ENCODE results near the gene NACC2. TPM values are rescaled to one million over a fixed set of nuclear protein-coding genes. Genes with fewer than 3 reads are reported as not detected.
A peak's percentile ranks its signal among the peaks of the same experiment; 100 is the strongest.

The NACC2 gene
- total RNA-seq, 1 donor from 2014 or later, result 3.7 TPM

DNA sequence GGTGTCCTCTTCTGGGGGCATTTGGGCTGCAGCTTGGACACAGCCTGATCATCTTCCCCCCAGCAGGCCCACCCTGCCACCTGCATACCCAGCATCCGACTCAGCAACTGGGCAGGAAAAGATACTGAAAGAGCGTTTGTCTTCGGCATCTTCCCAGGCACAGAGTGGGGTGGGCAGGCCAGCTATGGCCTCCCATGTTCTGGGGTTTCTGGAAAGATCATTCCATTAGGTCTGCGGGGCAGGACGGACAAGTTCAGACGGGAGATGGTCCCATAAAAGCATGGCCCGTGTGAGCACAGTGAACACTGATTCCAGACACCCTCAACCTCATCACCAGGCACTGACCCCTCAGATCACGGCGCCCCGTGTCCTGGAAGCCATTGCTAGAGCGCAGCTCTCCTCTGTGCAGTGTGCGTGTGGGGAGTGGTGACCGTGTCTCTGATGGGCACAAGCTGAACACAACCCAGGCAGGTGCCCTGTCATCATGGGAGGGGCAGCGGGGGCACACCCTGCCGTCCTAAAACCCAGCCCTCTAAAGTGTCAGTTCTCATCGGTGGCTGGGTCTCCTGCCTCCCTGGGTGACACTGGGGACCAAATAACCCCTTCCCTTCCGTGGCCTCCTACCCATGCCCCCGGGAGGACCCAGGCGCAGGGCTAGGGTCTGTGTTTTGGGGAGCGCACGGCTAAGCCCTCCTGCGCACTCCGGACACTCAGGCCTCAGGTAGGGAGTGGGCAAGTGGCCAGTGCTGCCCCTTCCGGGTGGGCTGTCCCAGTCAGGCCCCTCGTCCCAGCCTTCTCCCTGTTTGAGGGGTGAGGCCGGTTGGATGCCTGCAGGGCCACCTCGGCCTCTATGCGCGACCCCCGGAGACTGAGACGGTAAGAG lies 36.8 kb upstream of the NACC2 start:
- FAIRE-seq (no peak), DNase-seq (ENCODE audit: low spot score in 2 of 2) (no peak)

DNA sequence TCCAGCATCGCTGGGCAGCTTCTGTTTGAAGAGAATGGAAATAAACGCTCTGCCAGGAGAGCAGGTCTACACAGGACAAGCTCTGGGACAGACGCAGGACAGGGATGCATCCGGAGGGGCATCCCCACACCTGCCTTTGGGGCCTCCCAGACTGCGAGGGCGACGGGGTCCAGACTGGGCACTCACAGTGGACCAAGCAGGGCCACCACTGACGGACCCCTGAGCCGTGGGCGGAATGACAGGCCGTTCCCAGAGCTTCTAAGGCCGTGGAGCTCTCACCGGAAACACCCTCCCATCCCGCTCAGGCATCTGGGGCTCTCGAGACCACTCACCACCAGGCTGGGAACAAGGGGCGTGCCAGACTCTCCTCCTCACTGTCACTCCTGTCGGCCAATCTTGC lies 34.1 kb upstream of the NACC2 start:
- FAIRE-seq, result no peak
- no peak for DNase-seq (ENCODE audit: low spot score in 2 of 2)

DNA sequence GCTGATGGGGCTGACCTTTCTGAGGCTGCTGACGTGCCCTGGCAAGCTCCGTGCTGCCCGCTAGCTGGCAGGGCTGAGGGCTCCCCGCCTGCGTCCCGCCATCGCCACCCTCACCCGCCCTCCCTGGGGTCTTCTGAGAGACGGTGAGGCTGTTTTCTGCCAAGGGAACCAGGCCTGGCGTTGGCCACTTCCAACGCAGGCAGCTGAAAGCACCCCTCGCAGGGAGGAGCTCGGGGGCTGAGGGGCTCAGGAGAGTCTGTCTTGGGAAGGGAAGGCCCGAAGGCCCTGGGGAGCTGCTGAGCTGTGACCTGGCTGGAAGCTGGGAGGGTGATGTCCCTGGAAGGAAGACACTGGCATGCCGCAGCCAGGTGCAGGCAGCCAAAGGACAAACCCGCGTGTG lies 33.3 kb upstream of the NACC2 start:
- DNase-seq (ENCODE audit: low spot score in 2 of 2) (no peak), FAIRE-seq (no peak)

DNA sequence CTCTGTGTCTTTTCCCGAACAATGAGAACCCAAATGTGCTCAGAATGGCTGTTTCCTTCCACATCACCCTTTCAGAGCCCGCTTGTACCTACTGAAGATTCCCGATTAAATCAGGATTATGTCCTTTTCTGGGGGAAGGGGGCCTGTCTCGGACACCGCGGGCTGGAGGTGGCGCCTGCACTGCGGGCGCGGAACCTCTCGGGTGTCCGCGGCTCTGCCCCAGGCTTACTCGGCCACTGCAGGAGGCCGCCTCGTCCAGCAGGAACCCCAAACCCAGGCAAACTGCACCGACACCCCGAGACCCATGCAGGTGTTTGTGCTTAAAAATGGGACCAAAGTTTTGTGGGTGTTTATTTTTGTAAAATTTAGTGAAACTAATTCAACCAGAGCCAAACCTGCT lies 32.2 kb upstream of the NACC2 start:
- DNase-seq (ENCODE audit: low spot score in 2 of 2), result no peak
- FAIRE-seq, result no peak

DNA sequence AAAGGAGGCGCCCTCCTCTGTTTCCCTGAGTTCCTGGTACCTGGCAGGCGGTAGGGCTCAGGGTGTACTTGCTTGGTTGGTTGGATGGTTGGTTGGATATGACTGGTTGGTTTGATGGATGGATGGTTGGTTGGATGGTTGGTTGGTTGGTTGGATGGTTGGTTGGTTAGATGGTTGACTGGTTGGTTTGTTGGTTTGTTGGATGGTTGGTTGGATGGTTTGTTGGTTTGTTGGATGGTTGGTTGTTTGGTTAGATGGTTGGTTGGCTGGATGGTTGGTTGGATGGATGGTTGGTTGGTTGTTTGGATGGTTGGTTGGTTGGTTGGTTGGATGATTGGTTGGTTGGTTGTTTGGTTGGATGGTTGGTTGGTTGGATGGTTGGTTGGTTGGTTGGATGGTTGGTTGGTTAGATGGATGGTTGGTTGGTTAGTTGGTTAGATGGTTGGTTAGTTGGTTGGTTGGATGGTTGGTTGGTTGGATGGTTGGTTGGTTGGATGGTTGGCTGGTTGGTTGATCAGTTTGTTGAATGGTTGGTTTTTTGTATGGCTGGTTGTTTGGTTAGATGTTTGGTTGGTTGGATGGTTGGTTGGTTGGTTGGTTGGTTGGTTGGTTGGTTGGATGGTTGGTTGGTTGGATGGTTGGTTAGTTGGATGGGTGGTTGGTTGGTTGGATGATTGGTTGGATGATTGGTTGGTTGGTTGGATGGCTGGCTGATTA lies 30.0 kb upstream of the NACC2 start:
- FAIRE-seq (no peak), DNase-seq (ENCODE audit: low spot score in 2 of 2) (no peak)

DNA sequence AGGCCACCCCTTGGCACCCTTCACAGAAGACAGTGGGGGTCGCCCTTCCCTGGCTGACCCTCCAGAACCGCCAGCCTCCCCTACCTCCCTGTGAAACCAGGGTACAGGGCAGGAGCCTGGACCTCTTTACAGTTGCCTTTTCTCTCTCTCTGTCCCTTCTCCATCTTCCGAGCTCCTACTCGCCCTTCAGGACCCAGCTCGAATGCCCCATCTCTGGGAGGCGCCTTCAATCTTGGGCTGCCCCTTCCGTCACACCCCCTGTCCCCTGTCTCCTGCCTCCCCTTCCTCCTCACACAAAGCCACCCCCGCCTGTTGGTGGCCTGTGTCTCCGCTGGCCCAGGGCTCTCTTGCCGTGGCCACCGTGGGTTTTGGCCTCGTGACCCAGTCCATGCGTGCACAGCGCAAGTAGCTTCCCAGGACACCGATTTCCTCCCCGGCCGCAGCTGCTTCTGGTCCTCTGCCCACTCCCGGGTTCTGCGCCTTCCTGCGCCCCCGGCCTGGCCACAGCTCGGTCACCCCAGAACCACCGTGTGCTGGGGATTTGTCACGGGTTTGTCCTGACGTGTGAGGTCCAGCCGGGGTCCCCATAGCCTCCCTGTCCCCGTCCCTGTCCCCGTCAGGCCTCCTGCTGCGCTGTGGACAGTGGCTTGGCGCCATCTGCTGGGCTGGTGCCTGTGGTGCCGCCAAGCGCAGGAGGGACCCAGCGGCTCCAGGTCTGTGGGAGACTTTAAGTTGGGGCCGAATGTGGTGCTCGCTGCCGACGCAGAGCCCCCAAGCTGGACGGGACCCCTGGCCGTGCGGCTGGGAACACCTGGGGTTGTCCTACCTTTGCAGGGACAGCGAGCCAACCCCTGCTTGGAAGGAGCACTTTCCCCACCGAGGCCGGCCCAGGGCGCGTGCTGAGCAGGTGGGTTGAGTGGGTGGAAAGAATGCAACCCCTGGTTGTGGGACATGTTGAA lies 27.6 kb upstream of the NACC2 start:
- DNase-seq (ENCODE audit: low spot score in 2 of 2) (peak; percentile 82 to 89), FAIRE-seq (no peak)

DNA sequence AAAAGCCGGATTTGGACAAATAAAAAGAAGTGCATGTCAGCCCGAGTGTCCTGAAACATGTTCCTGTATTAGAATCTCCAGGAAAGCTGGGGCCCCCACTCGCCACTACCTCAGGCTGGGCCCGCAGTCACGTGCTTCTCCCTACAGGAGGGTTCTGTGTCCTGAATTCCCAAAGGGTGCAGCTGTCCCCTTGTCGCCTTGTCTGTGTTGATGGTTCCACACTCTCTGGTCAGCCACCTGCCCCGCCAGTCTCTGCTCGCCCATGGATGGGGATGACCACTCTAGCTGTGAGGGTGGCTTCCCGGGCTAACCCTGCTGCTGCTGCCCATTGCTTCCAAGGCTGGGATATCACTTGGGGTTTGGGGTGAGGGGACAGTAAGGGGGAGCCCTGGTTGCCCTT lies 26.7 kb upstream of the NACC2 start:
- no peak for FAIRE-seq
- DNase-seq (ENCODE audit: low spot score in 2 of 2), result no peak

DNA sequence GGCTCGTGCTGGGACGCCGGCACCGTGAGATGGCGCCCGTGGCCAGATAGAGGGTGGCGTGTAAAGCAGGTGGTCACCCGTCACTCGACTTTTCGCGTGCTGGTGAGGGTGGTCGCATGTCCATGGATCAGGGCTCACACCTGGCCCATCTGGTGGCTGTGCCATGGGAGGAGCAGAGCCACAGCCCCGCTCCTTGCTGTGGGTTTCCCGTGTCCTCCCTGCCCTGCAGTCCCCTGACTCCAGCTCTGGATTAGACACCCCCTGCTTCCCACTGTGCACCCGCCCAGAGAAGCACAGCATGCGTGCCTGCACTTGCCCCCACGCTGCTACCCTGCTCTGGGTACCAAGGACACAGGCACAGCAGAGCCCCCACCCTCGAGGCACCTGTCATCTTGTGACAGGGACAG lies 25.4 kb upstream of the NACC2 start:
- DNase-seq (ENCODE audit: low spot score in 2 of 2) (no peak), FAIRE-seq (no peak)

DNA sequence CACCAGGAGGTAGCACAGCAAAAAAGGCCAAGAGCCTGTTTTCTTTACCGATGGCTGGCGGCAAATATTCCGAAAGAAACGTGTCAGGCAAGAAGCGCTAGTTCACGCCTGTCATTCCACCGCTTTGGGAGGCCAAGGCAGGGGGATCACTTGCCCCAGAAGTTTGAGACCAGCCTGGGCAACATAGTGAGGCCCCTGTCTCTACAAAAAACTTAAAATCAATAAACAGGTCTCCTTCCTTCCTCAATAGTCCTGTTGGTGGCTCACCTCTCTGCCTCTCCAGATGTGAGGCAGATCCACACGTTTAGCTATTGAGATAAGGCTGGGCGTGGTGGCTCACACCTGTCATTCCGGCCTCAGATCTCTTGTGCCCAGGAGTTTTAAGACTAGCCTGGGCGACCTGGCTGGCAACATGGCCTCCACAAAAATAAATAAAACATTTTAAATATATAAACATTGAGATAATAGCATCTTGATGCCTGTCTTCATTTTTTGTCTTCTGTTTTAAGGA lies 24.8 kb upstream of the NACC2 start:
- no peak for FAIRE-seq
- DNase-seq (ENCODE audit: low spot score in 2 of 2), result no peak

DNA sequence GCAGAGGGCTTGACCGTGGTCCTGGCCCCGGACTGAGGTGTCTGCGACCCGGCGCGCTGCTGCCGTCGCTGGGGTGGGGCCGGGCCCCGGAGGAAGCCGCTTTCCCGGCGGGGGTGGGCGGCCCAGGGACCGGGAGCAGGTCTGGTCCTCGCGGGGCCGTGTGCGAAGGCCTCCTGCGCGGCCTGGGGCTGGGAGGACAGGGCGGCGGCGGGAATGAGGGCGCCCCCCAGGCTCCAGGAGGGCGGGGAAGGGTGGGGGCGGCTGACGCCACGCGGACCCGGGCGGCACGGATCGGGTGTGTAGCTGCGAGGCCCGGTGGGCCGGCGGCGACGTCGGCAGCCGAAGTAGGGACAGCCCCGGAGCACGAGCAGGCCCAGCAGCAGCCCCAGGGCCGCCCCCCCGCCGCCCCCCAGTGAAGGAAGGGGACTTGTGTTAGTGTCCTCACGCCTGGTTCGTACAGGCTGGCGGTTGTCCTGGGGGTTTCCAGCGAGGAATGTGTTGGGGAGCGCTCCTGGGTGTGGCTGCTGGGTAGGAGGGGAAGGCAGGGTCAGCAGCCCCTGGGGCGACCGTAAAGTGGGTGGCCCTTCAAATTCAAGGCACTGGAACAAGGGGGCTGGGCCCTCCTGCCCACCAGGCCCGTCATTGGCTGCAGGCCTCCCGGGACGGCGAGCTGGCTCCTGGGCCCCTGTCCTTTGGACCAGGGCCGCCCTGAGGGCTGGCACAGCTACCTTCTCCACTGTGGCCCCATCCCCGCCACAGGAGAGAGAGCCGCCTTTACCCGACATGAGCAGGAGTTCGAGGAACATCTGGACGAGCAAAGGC lies 24.2 kb upstream of the NACC2 start:
- FAIRE-seq (no peak), DNase-seq (ENCODE audit: low spot score in 2 of 2) (no peak)

DNA sequence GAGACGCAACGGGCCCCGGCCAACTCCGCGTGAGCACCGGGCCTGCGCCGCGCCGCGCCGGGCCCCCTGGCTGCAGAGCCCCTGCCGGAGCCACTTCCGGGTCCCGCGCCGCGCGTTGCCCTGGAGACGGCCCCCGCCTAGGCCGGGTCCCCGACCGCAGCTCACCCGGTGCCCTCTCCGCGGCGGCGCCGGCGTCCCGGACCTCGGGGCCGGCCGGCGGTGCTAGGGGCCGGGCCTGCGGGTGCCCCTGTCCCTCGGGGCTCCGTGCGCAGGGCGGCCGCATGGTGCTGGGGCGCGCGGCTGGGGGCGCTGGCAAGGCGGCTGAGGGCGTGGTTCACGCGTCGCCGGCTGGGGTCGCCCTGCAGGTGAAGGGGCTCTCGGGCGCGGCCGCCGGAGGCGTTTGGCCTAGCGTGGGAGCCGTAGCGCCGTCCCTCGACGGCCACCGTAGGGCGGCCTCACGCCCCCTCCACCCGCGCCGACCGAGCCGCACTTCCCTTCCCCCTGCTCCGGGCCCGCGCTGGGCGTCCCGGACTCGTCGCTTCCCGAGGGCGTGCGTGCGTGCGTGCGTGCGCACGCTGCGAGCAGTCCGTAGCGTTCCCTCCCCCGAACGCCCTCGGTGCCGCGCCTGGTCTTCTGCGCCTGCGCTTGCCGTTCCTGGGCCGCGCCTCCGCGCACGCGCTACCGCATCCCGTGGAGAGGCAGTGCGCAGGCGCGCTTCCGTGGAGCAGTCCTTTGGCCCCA lies 23.4 kb upstream of the NACC2 start, which contains the start of gene TMEM250:
Gene TMEM250, minus strand, starts transcription at position 556 of the 741 bp plus-strand sequence. CDS start 1,975 bp downstream, outside the sequence.
- FAIRE-seq, result no peak
- DNase-seq (ENCODE audit: low spot score in 2 of 2), result peak; percentile 93 to 94

DNA sequence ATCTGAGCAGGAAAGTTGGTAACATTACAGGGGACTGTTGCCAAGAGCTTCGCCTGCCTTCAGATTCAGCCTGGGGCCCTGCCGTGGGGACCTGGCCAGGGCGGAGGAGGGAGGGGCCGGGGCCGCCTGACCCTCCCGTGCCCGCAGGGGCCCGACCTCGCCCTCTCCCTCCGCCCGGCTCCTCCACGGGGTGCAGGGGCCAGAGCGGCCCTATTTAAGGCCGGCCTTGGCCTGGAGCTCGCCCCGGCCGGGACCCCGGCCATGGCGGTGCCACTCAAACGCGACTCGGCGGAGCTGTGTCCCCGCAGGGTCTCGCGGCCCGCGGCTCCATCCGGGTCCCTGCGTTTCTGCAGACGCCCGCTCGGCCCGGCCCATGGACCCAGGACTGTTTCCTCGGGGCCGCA lies 22.8 kb upstream of the NACC2 start:
- FAIRE-seq (no peak), DNase-seq (ENCODE audit: low spot score in 2 of 2) (no peak)

DNA sequence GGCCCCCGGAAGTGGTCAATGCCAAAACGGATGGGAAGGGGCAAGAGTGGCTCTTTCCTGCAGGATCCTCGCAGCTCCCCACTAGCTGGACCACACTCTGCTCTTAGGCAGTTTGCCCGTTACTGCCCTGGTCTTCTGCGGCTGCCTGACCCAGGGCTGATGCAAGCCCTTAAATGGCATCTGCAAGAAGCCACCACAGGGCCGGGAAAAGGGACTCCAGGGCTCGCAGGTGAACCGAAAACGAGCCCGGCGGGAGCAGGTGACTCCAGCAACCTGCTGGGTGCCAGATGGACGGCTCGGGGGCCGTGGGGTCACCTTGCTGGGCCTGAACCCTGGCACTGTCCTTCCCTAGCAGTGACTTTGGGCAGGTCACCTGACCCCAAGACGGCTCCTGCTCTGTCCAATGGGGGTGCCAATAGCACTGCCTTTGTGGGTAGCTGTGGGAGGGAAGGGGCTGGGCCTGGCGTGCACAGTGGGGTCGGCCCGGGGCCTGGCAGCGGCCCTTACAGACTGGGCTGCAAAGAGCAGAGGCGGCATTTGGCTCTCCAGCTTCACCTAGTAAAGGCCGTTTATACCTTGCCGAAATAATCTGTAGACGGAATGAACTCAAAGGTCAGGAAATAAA lies 22.3 kb upstream of the NACC2 start:
- FAIRE-seq (no peak), DNase-seq (ENCODE audit: low spot score in 2 of 2) (no peak)

DNA sequence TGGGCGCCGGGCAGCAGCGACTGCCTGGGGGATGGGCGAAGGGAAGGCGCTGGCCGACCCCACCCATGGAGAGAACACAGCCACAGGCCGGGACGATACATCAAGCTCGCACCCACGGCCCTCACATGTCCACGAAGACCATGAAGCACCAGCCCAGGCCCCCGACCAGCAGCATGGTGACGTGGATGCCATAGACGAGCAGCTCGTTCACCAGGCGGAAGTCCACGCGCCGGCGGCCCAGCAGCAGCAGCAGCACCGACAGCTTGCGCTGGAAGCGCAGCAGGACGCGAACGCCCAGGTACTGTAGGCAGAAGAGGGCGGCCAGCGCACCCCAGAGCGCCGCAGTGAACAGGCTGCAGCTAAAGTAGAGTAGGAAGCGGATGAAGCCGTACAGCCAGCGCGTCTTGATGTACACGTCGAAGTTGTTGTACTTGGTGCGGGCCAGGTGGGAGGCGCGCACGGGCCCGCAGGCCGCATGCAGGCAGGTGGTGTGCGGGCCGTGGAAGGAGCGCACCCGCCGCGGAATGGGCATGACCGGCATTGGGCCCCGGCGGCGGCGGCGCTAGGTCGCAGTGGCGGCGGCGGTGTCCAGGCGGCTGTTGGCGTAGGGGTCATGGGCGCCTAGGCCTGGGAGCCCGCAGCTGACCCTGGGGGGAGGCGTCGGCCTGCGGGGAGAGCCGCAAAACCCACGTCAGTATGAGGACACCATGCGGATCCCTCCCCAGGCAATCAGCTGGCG lies 21.4 kb upstream of the NACC2 start:
- no peak for FAIRE-seq

DNA sequence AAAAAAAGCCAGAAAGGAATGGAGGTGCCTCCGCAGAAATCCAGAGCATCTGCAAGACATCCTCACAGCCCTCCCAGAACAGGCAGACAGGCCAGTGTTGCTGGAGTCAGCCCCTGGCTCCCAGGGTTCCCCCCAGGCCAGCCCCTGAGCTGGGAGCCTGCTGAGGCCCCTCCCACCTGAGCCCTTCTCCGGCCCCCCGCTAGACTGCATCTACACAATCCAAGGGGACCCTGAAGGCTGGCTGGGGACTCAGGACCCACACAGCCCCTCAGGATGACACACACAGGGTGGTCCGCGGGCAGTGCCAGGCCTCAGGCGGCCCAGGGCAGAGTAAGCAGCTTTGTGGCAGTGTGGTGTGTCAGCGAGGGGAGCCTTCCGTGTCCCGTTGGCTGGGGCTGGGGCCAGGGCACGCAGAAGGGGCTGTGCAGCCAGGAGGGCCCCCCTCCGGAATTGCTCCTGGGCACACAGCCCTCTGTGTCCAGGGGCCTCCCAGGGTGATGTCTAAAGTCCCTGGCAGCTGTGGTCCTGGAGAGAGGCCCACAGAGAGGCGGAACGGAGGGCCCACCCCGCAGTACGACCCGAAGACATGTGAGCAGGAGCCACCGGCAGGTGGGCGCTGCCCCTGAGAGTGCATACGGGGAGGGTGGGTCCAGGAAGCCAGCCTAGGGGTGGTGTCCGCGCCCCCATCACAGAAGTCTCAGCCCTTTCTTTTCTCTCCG lies 20.7 kb upstream of the NACC2 start:
- FAIRE-seq (no peak), DNase-seq (ENCODE audit: low spot score in 2 of 2) (no peak)

More for the DNA sequence above, 21.4 kb upstream of the NACC2 start:
- no peak for DNase-seq (ENCODE audit: low spot score in 2 of 2)

DNA sequence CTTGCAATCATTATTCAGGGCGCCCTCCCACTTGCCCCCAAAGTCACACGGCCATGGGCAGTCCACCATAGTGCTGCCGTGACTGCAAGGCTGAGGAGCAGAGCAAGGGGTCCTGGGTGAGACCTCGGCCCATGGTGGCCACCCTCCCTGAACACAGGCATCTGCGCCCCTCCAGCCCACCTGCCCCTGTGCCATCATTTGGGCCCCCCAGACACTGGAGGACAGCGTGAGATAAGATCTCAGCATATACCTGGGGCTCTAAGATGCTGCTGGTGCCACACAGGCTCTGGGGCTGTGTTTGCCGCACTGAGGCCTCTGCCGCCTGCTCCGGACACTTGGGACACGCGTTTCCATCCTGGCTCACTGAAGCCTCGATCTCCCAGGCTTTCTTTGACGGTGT lies 20.1 kb upstream of the NACC2 start:
- no peak for DNase-seq (ENCODE audit: low spot score in 2 of 2)
- no peak for FAIRE-seq

DNA sequence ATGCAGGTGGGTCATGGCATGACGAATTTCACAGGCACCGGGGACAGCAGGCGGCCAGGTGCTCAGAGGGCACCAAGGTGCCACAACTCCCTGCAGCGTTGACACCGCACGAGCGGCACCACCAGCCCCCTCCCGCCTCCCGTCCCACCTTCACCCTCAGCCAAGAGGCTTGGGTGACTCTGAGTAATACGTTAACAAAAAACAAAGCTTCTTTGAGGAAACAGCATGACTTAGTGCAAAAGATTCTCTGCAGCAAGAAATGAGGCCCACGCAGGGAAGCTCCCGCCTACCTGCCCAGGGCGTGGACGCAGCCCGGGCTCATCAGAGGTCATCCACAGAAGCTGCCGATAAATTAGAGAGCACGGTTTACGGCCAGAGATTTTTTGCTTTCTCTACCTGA lies 19.5 kb upstream of the NACC2 start:
- FAIRE-seq (no peak), DNase-seq (ENCODE audit: low spot score in 2 of 2) (no peak)
